GM11168 (cell line): ENCODE results near the gene RPS19.
"Not testable (repeated sequence)": the region's sequence is repeated elsewhere in the genome, so short reads cannot be mapped to it uniquely, and the experiment has no call there.

Experiments
- in situ Hi-C: fragments of 300-500 bp; cut with MboI; formaldehyde crosslinking; loops from one replicate; pipeline ENCODE4 v1.12.0; 2022; ENCODE audit warnings: low sequenced_read_pairs; ENCODE audit not compliant: unreplicated experiment

The RPS19 gene

DNA sequence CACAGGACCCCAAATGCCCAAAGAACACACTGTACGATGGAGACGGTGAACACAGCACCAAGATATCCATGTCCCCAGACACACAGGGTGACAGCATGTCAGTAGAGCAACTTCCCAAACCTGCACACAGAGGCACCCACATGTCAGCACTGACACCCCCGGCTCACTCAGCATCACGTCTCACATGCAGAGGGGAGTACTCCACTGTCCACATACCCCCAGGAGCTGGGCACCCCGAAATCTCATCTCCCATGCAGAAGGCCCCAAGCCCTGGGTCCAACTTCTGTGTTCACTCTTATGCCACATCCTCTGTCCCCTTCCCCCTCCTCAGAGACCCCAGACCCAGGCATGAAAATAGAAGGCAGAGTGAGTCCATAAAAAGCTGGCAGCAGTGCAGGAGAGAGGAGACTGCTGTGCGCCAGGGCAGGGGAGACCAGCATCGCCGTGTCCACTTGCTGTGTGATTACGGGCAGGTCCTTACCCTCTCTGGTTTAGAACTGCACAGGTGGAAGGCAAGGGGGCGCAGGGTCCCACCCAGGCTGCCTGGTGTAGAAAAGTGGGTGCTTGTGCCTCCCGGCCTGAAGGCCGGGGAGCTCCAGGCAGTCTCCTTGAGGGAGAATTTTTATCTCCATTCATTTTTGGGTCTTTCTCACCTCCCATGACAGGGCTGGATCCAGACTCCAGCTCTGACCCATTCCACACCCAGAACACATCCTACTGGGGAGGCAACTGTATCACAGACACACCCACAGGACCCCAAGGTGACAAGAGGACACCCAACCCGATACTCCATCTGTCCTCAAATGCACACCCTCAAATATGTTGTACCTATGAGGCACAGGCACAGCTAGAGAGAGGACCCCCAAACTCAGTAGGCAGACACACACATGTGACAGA lies 51.2 kb downstream of the RPS19 start:
- in situ Hi-C loops, result no loop called here

DNA sequence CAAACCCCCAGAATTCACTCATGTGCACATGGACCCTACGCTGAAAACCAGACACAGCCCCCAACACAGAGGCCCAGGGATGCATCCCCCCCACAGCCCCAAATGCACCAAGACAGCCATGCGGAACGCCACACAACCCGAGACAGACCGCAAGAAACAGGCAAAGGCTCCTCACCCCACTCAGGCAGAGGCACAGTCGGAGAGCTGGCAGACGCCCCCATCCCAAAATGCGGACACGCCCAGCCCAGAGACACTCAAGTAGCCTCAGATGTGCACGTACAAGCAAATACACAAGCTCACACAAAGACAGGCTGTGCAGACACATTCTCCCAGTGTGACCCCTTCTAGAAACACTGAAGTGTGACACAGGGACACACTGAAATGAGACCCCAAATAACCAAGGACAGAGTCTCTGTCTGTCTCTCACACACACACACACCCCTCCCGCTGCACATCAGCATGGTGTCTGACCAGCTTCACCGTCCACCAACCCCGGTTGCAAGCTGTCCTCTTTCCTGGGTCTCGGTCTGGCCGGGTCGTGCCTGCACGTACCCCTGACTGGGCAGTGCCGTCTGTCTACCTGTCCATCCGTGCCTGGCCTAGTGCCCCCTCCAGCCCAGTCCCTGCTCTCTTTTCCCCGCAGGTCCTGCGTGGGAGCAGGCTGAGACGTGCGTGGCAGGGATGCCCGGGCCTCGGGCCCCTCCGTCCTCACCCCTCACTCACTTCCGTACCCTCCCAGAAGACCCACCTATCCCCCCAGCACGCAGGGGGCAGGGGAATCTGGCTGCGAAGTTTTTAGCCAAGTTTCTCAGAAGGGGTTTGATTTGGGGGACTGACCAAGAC lies 52.1 kb downstream of the RPS19 start:
- in situ Hi-C loops, result no loop called here

DNA sequence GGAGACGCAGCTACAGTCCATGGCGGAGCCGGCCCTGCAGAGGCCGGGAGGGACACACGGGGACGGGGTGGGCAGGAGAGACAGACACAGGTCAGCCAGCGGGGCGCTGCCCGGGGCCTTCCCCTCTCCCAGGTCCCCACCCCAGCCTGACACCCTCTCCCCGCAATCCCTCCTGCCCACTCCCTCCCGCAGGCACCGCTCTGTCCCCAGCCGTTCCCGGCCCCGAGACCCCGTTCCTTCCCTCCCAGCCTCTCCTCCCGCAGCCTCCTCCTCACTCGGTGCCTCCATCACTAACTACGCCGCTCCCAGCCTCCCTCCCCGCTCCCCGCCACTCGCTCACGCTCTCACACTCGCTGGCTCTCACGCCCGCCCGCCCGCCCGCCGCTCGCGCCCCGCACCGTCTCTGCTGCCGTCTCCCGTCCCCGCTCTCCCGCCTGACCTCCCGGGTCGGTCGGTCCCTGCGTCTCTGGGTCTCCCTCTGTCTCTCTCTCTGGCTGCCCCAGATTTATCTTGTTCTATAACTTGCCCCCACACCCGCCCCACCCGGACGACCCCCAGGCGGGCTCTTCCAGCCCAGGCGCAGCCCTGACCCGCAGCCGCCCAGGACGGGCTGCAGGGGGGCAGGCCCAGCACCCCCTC lies 53.0 kb downstream of the RPS19 start:
- in situ Hi-C loops, result no loop called here

DNA sequence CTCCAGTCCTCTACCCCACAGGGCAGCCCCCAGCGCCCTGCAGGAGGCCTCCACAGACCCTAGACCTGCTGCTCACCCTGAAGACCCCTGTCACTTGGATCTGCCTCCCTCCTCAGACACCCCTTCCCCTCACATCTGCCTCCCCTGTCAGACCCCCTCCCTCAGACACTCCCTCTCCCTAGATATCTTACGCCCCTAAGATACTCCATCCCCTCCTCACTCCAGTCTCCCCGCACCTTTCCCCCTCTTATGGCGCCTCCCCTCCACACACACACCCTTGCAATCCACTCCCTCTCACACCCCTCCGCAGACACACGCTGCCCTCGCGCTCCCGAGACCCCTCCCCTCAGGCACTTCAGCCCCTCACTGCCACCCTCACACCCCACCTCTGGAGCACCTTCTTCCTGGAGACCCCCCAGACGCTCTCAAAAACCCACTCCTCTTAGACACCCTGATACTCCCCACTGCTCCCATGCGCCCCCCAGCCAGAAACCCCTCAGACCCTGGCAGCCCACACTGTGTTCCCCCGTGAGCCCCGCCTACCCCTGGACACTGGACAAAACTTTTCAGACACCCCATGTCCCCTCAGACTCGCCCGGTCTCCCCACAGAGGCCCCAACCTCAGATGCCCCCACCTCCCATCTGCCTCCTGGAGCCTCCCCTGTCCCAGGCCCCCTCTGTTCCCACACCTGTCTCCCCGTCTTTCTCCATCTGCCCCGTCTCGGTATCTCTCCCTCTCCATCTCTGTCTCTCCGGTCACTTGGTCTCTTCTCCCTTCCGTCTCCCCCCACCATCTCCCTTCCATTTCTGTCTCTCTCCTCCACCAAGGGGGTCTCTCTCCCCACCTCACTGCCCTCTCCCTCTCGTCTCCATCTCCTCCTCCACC lies 53.7 kb downstream of the RPS19 start:
- in situ Hi-C loops, result no loop called here

DNA sequence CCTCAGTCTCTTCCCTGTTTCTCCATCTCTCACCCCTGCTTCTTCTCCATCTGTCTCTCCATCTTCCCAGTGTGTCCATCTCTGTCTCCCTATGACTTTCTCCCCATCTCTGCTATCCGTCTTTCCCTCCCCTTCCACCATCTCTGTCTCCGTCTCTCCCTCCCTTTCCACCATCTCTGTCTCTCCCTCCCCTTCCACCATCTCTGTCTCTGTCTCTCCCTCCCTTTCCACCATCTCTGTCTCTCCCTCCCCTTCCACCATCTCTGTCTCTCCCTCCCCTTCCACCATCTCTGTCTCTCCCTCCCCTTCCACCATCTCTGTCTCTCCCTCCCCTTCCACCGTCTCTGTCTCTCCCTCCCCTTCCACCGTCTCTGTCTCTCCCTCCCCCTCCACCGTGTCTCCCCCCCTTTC lies 54.4 kb downstream of the RPS19 start:
- in situ Hi-C loops, result not testable (repeated sequence)

DNA sequence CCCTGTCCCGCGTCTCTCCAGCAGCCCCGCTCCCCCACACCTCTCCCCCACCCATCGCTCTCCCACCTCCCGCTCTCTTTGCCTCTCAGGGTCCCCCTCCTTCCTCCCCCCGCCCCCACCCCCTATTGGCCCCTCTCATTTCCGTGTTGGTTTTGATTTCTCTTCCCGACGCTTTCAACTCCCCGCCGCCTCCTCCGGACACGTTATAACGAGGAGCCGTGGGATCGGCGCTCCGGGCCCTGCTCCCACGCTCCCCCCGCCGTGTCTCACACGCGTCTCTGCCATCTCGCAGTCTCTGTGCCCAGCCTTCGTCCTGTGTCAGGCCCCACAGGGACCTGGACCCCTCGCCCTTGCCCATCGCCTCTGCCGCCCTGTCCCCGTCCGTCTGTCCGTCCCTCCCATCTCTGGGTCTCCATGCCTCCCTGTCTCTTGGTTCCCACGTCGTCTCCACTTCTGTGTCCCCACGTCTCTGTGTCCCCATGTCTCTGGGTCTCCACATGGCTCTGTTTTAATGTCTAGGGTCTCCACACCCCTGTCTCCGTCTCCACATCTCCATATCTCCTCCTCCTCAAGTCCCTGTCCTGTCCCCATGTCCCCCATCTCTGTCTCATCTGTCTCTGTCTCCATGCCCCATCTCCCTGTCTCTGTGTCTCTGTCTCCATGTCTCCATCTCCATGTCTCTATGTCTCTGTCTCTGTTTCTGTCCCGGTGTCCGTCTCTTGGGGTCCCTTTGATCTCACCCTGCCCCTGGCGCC lies 55.1 kb downstream of the RPS19 start:
- in situ Hi-C loops, result no loop called here

DNA sequence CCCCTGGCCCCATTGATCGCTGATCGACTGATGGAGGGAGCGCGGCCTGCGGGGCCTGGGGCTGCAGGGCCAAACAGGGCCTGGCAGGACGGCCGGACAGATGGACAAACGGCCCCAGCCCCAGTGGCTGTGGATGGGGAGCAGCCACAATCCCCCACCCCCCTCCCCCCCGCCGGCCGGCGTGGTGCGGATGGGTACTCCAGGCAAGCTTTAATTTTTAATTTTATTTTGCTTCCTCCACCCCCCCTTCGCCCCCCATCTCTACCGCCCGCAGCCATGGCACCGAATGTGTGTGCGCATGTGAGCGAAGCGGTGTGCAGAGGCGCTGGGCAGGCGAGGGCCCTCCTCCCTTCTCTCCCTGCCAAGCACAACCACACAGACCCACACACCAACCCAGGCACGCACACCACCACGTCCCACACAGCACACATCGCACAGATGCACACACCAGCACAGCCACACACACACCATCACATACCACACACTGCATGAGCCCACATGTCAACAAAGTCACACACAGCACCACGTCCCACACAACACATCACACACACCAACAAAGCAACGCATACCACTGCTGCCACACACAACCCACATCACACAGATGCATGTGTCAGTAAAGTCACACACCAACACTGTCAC lies 55.8 kb downstream of the RPS19 start:
- in situ Hi-C loops, result no loop called here

DNA sequence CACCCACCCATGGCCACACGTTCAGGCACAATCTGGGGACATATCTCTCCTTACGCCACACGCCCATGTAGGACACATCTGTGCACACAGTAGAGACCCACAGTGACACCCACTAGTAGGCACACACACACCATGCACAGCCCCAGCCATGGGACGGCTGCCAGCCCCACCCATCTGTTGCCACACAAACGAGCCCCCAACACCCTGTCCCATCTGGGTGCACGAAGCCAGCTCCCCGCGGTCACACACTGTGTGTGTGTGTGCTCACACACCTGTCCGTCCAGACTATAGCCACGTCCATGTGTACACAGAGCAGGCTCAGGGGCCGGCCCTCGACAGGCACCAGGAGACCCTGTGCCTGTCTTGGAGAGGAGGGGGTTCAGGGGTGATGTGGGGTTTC lies 57.6 kb downstream of the RPS19 start:
- in situ Hi-C loops, result no loop called here

DNA sequence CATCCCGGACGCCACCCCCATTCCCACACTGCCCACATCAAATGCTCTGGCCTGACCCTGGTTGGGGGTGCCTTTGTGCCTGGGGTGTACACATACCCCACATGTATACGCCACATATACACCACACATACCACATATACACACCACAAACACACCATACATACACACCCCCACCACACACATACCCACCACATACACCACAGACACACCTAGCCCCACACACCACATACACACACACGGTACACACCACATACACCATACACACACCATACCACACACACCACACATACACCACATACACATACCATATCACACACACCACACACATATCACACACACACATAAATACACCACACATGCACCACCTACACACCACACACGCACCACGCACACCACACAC lies 58.0 kb downstream of the RPS19 start:
- in situ Hi-C loops, result no loop called here

DNA sequence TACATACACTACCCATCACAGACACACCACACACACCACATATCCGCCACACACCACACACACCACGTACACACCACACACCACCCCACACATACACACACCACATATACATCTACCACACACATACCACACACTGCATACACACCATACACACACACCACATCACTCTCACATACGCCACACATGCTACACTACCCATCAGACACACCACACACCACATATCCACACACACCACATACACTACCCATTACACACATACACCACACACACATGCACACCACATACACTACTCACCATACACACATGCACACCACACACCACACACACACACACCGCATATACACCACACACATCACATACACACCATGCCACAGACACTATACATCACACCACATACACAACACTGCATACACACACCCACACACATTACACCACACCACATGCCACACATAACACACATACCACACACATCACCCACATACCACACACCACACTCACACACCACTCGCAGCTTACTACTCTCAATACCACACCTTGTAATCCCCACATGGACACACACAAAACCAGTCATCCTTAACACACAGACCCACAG lies 58.7 kb downstream of the RPS19 start:
- in situ Hi-C loops, result no loop called here

DNA sequence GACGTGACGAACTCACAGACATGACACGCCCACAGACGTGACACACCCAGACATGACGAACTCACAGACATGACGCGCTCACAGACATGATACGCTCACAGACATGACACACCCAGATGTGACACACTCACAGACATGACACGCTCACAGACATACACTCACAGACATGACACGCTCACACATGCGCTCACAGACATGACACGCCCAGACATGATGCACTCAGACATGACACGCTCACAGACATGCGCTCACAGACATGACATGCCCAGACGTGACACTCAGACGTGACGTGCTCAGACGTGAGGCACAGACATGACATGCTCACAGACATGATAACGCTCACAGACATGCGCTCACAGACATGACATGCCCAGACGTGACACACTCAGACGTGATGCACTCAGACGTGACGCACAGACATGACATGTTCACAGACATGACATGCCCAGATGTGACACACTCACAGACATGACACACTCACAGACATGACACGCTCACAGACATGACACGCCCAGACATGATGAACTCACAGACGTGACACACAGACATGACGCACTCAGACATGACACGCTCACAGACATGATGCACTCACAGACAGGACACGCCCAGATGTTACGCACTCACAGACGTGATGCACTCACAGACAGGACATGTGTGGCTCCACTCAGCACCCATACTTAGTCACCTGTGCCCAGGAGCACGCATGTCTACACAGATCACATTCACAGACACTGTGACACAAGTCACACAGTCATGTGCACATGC lies 60.1 kb downstream of the RPS19 start:
- in situ Hi-C loops, result no loop called here

DNA sequence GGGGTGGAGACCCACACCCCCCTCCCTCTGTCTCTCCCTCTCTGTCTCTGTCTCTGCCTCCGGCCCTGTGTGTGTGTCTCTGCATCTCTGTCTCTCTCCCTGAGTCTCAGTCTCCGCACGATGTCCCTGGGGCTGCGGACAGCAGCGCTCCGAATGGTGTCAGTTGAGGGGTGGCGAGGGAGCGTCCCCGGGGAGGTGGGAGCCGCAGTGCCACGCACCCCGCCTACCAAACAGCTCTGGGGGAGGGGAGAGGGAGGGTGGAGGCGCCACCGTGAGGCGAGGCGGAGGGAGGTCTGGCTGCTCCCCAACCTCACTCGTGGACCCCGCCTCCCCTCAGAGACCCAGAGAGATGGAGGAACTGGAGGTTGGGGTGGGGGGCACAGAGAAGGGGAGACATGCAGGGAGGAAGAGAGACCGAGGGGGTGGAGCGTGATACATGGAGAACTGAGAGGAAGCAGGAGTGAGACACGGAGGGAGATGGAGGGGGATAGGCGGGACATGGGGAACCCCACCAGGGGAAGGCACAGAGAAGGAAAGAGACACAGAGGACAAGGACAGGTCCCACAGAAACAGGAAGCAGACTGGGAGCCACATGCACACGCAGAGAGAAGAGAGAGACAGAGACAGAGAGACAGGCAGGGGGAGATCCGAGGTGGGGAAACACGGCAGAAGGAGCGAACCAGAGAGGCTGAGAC lies 61.0 kb downstream of the RPS19 start:
- in situ Hi-C loops, result no loop called here

DNA sequence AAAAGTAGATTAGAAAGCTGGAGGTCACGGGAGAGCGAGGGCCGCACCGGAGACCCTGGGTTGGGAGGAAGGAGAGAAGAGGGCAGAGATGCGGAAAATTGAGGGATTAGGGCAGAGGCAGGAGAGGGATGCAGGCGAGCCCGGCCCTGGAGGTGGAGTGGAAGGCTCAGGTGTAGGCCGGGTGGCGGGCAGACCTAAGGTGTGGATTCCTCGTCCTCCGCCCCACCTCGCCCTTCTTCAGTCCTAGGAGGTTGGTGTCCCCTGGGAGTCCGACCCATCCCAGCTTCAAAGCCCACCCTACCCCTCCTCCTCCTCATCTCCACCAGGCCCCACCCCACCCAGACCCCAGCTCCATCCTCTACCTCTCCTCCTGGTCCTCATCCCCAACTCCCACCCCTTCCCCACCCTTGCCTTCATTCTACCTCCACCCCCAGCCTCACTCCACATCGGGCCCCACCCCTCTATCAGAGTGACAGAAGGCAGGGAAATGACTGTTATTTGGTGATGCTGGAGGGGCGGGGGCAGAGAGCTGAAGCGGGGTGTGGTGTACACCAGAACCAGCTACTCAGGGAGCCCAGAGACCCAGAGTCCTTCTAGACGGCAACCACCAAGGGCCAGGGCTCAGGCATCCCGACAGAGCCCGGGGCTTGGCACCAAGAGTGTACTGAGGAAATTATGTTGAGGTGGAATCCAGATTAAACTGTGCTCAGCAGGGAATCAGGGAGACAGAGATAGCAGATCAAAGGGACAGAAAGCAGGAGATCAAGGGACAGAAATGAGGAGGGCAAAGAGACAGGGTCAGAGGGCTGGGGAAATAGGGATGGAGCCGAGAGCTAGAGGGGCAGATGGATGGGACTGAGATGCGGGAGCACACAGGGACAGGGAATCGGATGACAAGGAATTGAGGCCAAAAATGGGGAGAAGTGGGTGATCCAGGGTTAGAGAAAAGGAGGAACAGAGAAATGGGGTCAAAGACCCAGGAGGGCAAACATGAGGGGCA lies 61.8 kb downstream of the RPS19 start:
- in situ Hi-C loops, result no loop called here
